ENCODE results near the gene SRXN1. TPM values are rescaled to one million over a fixed set of nuclear protein-coding genes. Genes with fewer than 3 reads are reported as not detected.
"Not testable (repeated sequence)": the region's sequence is repeated elsewhere in the genome, so short reads cannot be mapped to it uniquely, and the experiment has no call there.

SRXN1 gene
- total and polyA plus RNA-seq, 9 donors: 12.0 to 34.2 (median 25.1) TPM

- Histone ChIP-seq H3K4me3 (no peak overlapping the region), H3K4me1 (ENCODE audit: insufficient read depth) (no peaks in the 10 kb centered on the region), H3K36me3 (no peaks in the 10 kb centered on the region), H3K27ac (no peak overlapping the region), H3K9me3 (no peaks in the 10 kb centered on the region), H3K27me3 (no peaks in the 10 kb centered on the region)
- TF ChIP-seq POLR2A (IDR thresholded peaks at IDR 0.05) (no peak), CTCF (IDR thresholded peaks at IDR 0.05) (no peak), EP300 (IDR thresholded peaks at IDR 0.05) (no peak)
- intact Hi-C loops (cut with DNase I): no loop called here
- no peak for DNase-seq
- WGBS, 3 donors: 44 to 54% (median 50%) methylated on average over 6 of the region's 6 CpGs
Measured at GRCh38 chr20:698276-698675, 45.3 kb upstream of the SRXN1 start.

GRCh38 chr20:697826-698225 is 44.8 kb upstream of the SRXN1 start:
- DNase-seq: no peak
- TF ChIP-seq CTCF (IDR thresholded peaks at IDR 0.05) (no peak), EP300 (IDR thresholded peaks at IDR 0.05) (no peak), POLR2A (IDR thresholded peaks at IDR 0.05) (no peak)
- Histone ChIP-seq H3K36me3 (no peaks in the 10 kb centered on the region), H3K27me3 (no peaks in the 10 kb centered on the region), H3K9me3 (no peaks in the 10 kb centered on the region), H3K4me1 (ENCODE audit: insufficient read depth) (no peaks in the 10 kb centered on the region), H3K27ac (no peak overlapping the region), H3K4me3 (no peak overlapping the region)
- intact Hi-C loops (cut with DNase I): no loop called here
- WGBS, 3 donors: 63 to 85% (median 74%) methylated on average over 9 of the region's 9 CpGs

DNA sequence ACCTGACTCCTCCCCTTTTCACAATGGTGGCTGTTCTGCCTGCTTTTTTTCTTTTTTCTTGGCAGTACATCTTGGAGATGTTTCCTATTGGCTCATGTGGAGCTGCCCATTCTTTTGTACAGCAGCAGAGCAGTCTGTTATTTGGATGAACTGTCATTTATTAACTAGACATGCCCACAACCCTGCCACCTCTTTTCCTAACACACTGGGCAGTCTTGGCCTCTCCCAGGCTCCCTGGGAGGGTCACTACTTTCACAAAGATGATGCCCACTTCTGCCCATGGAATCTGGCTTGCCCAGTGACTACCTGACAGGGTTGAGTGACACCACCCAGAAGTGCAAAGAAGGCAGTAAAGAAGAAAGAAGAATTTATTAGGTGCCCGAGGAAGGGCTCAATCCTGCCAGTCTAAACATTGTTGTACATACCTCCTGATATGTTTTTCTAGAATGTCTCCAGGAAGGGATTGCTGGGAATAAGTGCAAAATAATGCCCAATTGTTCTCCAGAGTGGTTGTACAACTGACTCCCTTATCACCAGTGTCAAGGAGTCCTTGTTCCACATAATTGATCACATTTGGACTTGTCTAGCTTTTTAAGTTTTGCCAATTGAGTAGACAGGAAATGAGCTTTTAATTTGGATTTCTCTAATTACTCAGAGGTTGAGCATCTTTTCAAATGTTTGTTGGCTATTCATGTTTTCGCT is 42.3 kb upstream of the SRXN1 start:
- H3K27ac ChIP-seq: no peak overlapping the region
- H3K36me3 ChIP-seq: no peaks in the 10 kb centered on the region
- intact Hi-C loops (cut with DNase I): no loop called here
- H3K4me1 ChIP-seq (ENCODE audit: insufficient read depth): no peaks in the 10 kb centered on the region
- no peak overlapping the region for H3K4me3 ChIP-seq
- no peak for DNase-seq
- no peak for TF ChIP-seq CTCF (IDR thresholded peaks at IDR 0.05)
- no peak for TF ChIP-seq EP300 (IDR thresholded peaks at IDR 0.05)
- TF ChIP-seq POLR2A (IDR thresholded peaks at IDR 0.05): no peak
- no peaks in the 10 kb centered on the region for H3K27me3 ChIP-seq
- 40 to 45% (median 42%) methylated on average over 2 of the region's 2 CpGs for WGBS, 3 donors
- no peaks in the 10 kb centered on the region for H3K9me3 ChIP-seq

- Histone ChIP-seq H3K27me3 (no peaks in the 10 kb centered on the region), H3K4me3 (no peak overlapping the region), H3K27ac (no peak overlapping the region), H3K36me3 (no peaks in the 10 kb centered on the region), H3K9me3 (no peaks in the 10 kb centered on the region), H3K4me1 (ENCODE audit: insufficient read depth) (no peaks in the 10 kb centered on the region)
- TF ChIP-seq CTCF (IDR thresholded peaks at IDR 0.05) (no peak), EP300 (IDR thresholded peaks at IDR 0.05) (no peak), POLR2A (IDR thresholded peaks at IDR 0.05) (no peak)
- intact Hi-C loops (cut with DNase I): no loop called here
- 51 to 67% (median 59%) methylated on average over 4 of the region's 4 CpGs for WGBS, 3 donors
- no peak for DNase-seq
Measured at GRCh38 chr20:694496-694895, 41.5 kb upstream of the SRXN1 start.

GRCh38 chr20:693786-694185 is 40.8 kb upstream of the SRXN1 start:
- H3K4me3 ChIP-seq; H3K27ac ChIP-seq; DNase-seq; H3K36me3 ChIP-seq; H3K4me1 ChIP-seq (ENCODE audit: insufficient read depth); intact Hi-C loops (cut with DNase I); H3K27me3 ChIP-seq; H3K9me3 ChIP-seq: not testable (repeated sequence)
- 84 to 92% (median 86%) methylated on average over 10 of the region's 10 CpGs for WGBS, 3 donors
